H7 (cell line): ENCODE data around the gene OR6N1. TPM values are rescaled to one million over a fixed set of nuclear protein-coding genes. Genes with fewer than 3 reads are reported as not detected.

ENCODE experiments used
- DNase-seq: peaks from one replicate; pipeline ENCODE4 v3.0.0; 2012
- H3K27me3 ChIP-seq: 2 replicates; pipeline ENCODE4 v1.6.0; 2011; ENCODE audit warnings: mild to moderate bottlenecking, low read length; ENCODE audit not compliant: control insufficient read depth, insufficient read depth
- H3K36me3 ChIP-seq: replicated peaks from 2 replicates; pipeline ENCODE4 v1.5.1; 2011; ENCODE audit warnings: low read length; ENCODE audit not compliant: control insufficient read depth, insufficient read depth
- H3K4me3 ChIP-seq: 2 replicates; pipeline ENCODE4 v1.5.1; 2011; ENCODE audit warnings: low read depth, mild to moderate bottlenecking, control low read depth, low read length, moderate library complexity; ENCODE audit not compliant: insufficient read depth
- total RNA-seq: library from RNA; depleted of rRNA; stranded (reverse); fragments of >200 nt; shearing (Covaris generic); gene quantifications from 2 replicates; pipeline ENCODE4 v1.2.3, GENCODE V29; 2014; rRNA removed

OR6N1 gene
- total RNA-seq, 1 experiment from 2014 or later: not detected

- no peaks in the 10 kb centered on the region for H3K36me3 ChIP-seq
- H3K27me3 ChIP-seq: no peaks in the 10 kb centered on the region
- H3K4me3 ChIP-seq: no peak overlapping the region
- no peak for DNase-seq
These were observed 52.3 kb downstream of the OR6N1 start for GRCh38 chr1:158719664-158720063.

- no peaks in the 10 kb centered on the region for H3K36me3 ChIP-seq
- H3K4me3 ChIP-seq: no peak overlapping the region
- DNase-seq: no peak
- no peaks in the 10 kb centered on the region for H3K27me3 ChIP-seq
These were observed 54.7 kb downstream of the OR6N1 start for GRCh38 chr1:158717344-158717743.

- Histone ChIP-seq H3K4me3 (no peak overlapping the region), H3K27me3 (no peaks in the 10 kb centered on the region; the same call in 1 of the 2 replicates), H3K36me3 (no peaks in the 10 kb centered on the region)
- no peak for DNase-seq
These were observed 55.7 kb downstream of the OR6N1 start for GRCh38 chr1:158716335-158716734.

- Histone ChIP-seq H3K4me3 (no peak overlapping the region), H3K36me3 (no peaks in the 10 kb centered on the region), H3K27me3 (no peaks in the 10 kb centered on the region; the same call in 1 of the 2 replicates)
- no peak for DNase-seq
These were observed 57.2 kb downstream of the OR6N1 start for GRCh38 chr1:158714754-158715153.

Other genes with a start within 250 kb of the OR6N1 start
- not detected in 2 replicates for gene OR6Y1, start 217.8 kb downstream of the OR6N1 start, total RNA-seq
- not detected in 2 replicates for gene OR6P1, start 201.6 kb downstream of the OR6N1 start, total RNA-seq
- gene OR10X1, start 192.3 kb downstream of the OR6N1 start, total RNA-seq: not detected in 2 replicates
- gene OR10Z1, start 166.9 kb downstream of the OR6N1 start, total RNA-seq: not detected in 2 replicates
- not detected in 2 replicates for gene SPTA1, start 85.5 kb downstream of the OR6N1 start, total RNA-seq
- not detected in 2 replicates for gene OR6K2, start 71.5 kb downstream of the OR6N1 start, total RNA-seq
- not detected in 2 replicates for gene OR6K3, start 51.5 kb downstream of the OR6N1 start, total RNA-seq
- gene OR6K6, start 17.5 kb downstream of the OR6N1 start, total RNA-seq: not detected in 2 replicates
- gene OR6N2, start 9.0 kb upstream of the OR6N1 start, total RNA-seq: not detected in 2 replicates
- gene MNDA, start 59.2 kb upstream of the OR6N1 start, total RNA-seq: not detected in 2 replicates
- gene PYHIN1, start 159.4 kb upstream of the OR6N1 start, total RNA-seq: not detected in 2 replicates
- 1.1 and 4.7 TPM in 2 replicates for gene IFI16, start 237.7 kb upstream of the OR6N1 start, total RNA-seq